ENCODE results near the gene EHF. TPM values are rescaled to one million over a fixed set of nuclear protein-coding genes. Genes with fewer than 3 reads are reported as not detected.

EHF gene
- total RNA-seq, 1 donor from 2014 or later: 0.25 TPM

DNA sequence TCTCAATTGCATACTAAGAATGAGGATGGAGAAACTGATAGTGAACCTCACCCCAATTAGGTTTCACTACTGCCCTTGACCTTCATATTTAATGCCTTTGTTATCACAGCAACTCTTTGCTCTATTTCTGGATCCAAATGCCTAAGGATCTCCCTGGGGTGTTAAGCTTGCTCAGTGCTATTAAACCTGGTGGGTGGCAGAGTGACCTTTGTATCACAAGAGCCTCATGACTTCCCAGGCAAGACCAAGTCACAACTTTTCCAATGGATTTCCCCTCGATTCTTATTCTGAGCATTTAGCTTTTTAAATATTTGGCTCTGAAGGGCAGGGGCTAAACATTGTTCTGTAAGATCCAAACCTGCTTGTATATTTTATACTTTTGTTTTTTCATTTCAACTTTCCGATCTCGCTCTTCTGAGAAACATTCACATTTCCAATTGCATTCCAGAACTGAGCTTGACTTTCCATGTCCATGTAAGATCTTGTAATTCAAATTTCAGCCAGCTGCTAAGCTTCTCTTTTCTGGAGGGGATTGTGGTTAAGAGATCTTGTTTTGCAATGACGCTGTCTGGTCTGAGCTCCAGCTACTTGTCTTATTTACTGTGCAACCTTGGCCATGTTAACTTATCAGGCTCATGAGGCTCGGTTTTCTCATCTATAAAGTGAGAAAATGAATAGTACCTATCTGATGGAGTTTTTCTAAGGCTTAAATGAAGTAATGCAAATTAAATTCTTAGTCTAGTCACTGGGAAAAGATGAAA is 6.4 kb upstream of the EHF start:
- H2AFZ ChIP-seq (ENCODE audit: low read depth, low read length): no peak overlapping the region
- H3K27me3 ChIP-seq (ENCODE audit: insufficient read depth, low read length): no peaks in the 10 kb centered on the region
- no peaks in the 10 kb centered on the region for H3K36me3 ChIP-seq (ENCODE audit: insufficient read depth, low read length)
- no peaks in the 10 kb centered on the region for H3K9me3 ChIP-seq (ENCODE audit: insufficient read depth, low read depth, low read length)
- H3K27ac ChIP-seq (ENCODE audit: low read depth, low read length): no peak overlapping the region
- DNase-seq (ENCODE audit: low read depth) (peak; percentile 16), FAIRE-seq (no peak)
- H3K4me3 Mint-ChIP-seq (ENCODE audit: unreplicated experiment): no peak overlapping the region
- peaks cover 9% of the 10 kb centered on the region for H3K4me1 Mint-ChIP-seq (ENCODE audit: low read depth, unreplicated experiment)
- H3K27ac Mint-ChIP-seq (ENCODE audit: unreplicated experiment): no peak overlapping the region
- H3K9ac ChIP-seq (ENCODE audit: low read length): no peak overlapping the region
- H3K9me3 Mint-ChIP-seq (ENCODE audit: unreplicated experiment): peaks cover 5% of the 10 kb centered on the region
- H3K79me2 ChIP-seq (ENCODE audit: insufficient read depth, low read length): no peaks in the 10 kb centered on the region
- peaks cover 2% of the 10 kb centered on the region for H3K36me3 Mint-ChIP-seq (ENCODE audit: low read depth, unreplicated experiment)
- no peaks in the 10 kb centered on the region for H4K20me1 ChIP-seq (ENCODE audit: insufficient read depth, low read length)
- no peak for TF ChIP-seq EZH2 (IDR thresholded peaks at IDR 0.05; ENCODE audit: insufficient read depth, low read length)
- TF ChIP-seq CTCF (IDR thresholded peaks at IDR 0.05; ENCODE audit: insufficient read depth, low read depth, low read length): no peak
- H3K4me2 ChIP-seq (ENCODE audit: low read length): no peak overlapping the region
- H3K4me1 ChIP-seq (ENCODE audit: insufficient read depth, low read length): no peaks in the 10 kb centered on the region
- no peak overlapping the region for H3K4me3 ChIP-seq (ENCODE audit: insufficient read depth, low read depth, low read length)
- H3K27me3 Mint-ChIP-seq (ENCODE audit: low read depth, unreplicated experiment): peaks cover 4% of the 10 kb centered on the region

DNA sequence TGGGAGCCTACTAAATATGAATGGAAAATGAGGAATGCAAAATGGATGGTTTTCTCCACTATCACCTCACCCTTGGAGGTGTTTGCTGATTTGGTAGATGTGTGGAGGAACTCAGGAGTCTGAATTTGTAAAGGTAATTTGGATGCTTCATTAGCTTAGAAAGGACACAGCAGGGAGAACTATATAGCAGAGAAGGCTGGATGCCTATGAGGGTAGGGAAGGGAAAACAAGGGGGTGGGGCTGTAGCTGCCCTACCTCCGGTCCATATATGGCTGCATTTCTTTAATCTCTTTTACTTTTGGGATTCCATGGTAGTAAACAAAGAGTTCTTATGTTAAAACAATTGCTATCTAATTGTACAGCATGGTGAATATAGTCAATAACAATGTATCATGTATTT is 4.8 kb upstream of the EHF start:
- Mint-ChIP-seq H3K4me3 (ENCODE audit: unreplicated experiment) (no peak overlapping the region), H3K9me3 (ENCODE audit: unreplicated experiment) (peaks cover 2% of the 10 kb centered on the region)

More for the DNA sequence above, 4.8 kb upstream of the EHF start:
- Mint-ChIP-seq H3K27me3 (ENCODE audit: low read depth, unreplicated experiment) (peaks cover 4% of the 10 kb centered on the region), H3K27ac (ENCODE audit: unreplicated experiment) (no peak overlapping the region), H3K36me3 (ENCODE audit: low read depth, unreplicated experiment) (peaks cover 2% of the 10 kb centered on the region), H3K4me1 (ENCODE audit: low read depth, unreplicated experiment) (peaks cover 6% of the 10 kb centered on the region)
- no peak for FAIRE-seq
- no peaks in the 10 kb centered on the region for H3K4me1 ChIP-seq (ENCODE audit: insufficient read depth, low read length)
- TF ChIP-seq CTCF (IDR thresholded peaks at IDR 0.05; ENCODE audit: insufficient read depth, low read depth, low read length) (no peak), EZH2 (IDR thresholded peaks at IDR 0.05; ENCODE audit: insufficient read depth, low read length) (no peak)
- no peak for DNase-seq (ENCODE audit: low read depth)
- H2AFZ ChIP-seq (ENCODE audit: low read depth, low read length): no peak overlapping the region
- H4K20me1 ChIP-seq (ENCODE audit: insufficient read depth, low read length): no peaks in the 10 kb centered on the region
- no peak overlapping the region for H3K4me2 ChIP-seq (ENCODE audit: low read length)
- no peaks in the 10 kb centered on the region for H3K9me3 ChIP-seq (ENCODE audit: insufficient read depth, low read depth, low read length)
- H3K9ac ChIP-seq (ENCODE audit: low read length): no peak overlapping the region
- no peak overlapping the region for H3K4me3 ChIP-seq (ENCODE audit: insufficient read depth, low read depth, low read length)
- no peaks in the 10 kb centered on the region for H3K79me2 ChIP-seq (ENCODE audit: insufficient read depth, low read length)
- H3K36me3 ChIP-seq (ENCODE audit: insufficient read depth, low read length): no peaks in the 10 kb centered on the region
- H3K27ac ChIP-seq (ENCODE audit: low read depth, low read length): no peak overlapping the region
- H3K27me3 ChIP-seq (ENCODE audit: insufficient read depth, low read length): no peaks in the 10 kb centered on the region
